GM18858 (cell line): ENCODE measurements around the gene SDK1.

ENCODE experiments used
- ATAC-seq: cut with Tn5 transposase; IDR thresholded peaks from one replicate; pipeline ENCODE4 v1.9.1; 2021; ENCODE audit not compliant: unreplicated experiment

SDK1 gene

DNA sequence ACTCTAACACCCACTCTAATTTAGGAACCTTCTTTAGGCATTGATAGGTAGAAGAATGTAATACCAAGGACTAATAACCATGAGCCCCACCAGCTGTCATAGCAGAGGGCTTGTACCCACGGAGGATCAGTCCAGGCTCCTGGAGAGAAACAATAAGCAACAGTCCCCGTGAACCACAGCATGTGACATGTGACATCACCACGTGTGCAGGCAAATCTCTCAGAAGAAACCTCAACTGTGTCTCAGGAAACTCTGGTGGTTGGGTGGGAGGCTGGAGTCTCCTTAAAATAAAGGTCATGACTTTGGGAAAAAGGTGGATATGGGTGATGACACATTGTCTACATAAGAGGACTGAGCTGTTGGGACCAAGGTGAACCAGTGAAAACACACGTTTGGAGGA is 727.2 kb downstream of the SDK1 start:
- no peak for ATAC-seq

DNA sequence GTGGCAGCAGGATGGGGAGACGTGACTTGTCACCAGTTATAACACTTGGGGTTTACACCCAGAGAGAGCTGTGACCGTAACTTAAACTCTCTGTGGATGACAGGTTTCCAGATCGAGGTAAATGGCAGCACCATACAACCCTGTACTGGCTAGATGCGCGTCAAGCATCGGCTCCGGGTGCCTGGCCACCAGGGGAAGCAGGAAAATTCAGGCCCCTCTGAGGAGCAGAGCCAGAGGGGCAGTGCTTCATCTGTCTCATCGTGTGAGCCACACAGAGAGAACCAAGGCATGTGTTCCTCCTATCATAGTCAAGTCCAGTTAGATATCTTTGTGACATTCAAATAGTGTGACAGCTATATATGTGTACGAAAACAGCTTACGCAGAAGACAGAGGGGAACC is 728.9 kb downstream of the SDK1 start:
- no peak for ATAC-seq

DNA sequence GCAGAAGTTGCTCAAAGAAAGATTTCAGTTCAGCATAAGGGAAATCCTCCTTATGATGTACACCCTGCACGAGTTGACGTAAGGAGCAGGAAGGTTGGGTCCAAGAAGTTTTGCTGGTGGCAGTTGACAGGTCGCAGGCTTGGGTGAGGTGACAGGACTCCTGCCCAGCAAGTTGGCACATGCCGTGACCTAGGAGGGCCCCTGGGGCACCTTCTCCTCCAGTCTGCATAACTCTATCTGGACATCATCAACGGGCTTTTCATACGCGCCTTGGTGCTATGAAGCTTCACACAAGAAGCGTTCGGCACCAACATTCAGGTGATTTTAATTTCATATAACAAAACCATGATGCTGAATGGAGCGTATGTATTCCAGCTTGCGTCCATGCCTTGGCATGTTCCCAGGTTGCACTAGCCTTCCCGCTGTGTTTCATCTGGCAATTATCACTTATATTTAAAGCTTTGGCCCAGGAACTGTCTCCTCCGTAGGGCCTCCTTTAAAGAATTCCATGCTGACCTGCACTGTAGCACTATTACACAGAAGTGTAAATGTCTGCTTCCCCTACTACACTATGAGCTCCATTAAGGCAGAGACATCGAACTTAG is 729.4 kb downstream of the SDK1 start:
- no peak for ATAC-seq

DNA sequence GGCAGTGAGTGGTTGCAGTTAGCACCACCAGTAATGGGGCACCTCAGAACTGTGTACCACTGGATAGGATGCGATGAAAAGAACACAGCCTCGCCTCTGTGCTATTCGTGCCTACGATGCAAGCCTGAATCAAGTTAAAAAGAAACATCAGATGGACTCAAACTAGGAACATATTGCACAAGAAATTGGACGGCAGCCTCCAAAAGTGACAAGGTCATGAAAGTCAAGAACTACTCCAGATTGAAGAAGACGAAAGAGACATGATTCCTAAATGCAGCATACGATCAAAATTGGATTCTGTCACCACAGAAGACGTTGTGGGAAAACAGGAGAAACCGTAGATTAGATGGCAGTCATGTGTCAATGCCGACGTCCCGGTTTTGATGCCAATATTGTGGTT is 732.9 kb downstream of the SDK1 start:
- no peak for ATAC-seq

DNA sequence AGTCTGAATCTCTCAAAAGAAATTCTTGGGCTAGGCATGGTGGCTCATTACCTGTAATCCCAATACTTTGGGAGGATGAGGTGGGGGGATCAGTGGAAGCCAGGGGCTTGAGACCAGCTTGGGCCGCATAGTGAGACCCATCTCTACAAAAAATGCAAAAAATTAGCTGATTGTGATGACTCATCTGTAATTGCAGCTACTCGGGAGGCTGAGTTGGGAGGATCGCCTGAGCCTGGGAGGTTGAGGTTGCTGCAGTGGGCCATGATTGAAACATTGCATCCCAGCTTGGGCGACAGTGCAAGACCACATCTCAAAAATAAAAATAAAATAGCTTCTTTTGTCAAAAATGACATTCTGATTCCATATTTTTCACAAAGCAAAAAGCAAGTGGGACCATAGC is 736.3 kb downstream of the SDK1 start:
- no peak for ATAC-seq

DNA sequence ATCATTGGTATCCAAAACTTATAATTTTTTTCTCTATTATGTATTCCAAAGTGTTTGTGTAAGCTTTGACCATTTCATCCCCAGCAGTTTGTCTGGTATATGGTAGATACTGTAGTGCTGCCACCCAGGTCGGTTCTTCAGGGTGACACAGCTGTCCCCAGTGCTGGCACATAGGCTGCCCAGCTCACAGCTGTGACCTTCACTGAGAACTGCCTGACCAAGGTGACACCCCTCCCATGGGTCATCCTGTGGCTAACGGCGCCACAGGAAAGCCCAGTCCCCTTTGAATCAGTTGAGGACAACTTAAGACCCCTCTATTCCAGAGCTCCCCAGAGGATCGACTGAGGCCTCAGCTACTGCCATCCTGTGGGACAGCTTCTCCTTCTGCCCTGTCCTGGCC is 736.8 kb downstream of the SDK1 start:
- no peak for ATAC-seq

DNA sequence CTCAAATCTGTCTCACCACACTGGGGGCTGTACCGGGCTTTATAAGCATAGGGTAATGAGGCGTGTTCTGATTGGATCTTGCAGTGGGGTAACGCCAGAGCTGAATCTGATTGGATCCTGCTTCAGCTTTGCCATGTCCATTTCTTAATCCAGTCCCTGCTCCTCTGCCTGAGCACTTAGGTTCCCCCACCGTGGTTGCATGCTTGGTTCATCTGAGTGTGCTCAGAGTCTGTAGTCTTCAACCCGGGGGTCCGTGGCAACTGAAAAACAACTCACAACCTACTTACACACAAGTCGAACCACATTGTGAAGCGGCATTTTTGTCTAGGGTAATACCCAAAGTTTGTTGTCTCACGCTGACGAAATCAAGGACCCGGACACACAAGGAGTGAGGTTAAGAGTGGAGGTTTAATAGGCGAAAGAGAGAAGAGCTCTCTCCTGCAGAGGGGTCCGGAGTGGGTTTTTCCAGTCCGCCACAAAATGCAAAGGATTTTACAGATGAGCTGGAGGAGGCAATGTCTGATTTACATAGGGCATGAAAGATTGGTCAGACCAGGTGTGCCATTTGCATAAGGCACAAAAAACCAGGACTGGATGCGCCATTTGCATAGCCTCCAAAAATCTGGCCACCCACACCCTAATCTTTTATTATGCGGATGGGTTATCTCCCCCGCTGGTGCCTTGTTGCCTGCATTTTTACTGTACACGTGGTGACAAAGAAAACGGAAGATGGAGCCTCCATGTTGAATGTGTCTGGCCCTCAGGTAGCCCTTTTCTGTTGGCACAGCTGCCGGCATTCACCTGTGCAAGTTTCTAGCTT is 739.3 kb downstream of the SDK1 start:
- no peak for ATAC-seq

DNA sequence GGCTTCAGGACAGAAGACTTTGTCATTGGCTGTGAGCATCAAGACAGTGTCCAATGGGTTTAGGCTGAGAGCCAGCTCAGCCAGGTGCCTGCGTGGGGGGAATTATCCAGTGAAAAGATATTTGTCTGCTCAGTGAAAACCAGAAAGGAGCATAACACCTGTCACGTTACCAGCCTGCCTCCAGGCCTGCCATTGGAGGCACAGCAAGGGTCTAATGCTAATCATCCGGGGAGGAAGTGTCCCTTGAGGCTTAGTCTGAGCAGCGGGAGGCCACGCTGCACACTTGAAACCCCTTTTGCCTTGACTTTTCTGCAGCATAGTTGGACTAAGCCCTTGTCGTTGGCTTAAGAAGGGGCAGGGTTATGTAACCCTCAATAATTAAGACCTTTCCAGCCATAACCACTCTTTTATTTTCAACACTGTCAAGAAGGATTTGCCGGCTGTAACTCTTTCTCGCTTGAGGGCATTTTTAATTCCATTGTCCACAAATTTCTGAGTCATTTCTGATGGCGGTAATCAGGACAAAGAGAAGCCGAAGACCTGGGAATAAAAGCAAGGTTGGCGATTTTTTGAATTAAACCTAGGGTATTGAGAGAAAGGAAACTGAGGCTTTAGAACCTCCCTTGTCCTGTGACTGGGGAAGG is 741.5 kb downstream of the SDK1 start:
- no peak for ATAC-seq

DNA sequence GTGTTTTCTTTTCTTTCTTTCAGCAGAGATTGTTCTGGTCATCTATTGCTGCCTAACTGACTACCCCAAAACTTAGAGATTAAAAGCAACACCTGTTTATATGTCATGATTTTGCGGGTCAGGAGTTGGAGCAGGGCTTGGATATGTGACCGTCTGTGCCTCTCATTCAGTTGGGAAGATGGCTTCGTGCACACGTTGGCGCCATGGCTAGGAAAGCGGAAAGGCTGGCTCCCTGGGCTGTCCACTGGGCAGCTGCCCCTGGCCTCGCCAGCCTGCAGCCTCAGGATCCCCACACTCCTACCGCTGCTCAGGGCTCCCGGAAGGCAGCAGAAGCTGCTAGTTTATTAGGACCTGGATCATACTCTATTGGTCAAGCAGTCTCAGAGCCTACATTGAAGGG is 742.9 kb downstream of the SDK1 start:
- ATAC-seq: no peak

DNA sequence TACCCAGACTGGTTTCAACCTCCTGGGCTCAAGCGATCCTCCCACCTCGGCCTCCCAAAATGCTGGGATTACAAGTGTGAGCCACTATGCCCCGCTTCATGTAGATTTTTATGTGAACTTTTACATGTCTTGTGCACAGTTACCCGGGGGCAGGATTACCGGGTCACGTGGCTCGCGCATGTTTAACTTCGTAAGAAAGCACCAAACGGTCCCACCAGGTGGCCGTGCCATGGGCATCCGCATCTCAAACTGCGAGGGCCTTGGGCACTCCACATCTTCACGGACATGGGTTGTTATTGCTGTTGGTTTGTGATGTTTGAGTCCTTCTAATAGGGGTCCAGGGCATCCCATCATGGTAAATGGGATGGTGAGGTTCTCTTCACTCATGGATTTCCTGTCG is 744.4 kb downstream of the SDK1 start:
- ATAC-seq: no peak

DNA sequence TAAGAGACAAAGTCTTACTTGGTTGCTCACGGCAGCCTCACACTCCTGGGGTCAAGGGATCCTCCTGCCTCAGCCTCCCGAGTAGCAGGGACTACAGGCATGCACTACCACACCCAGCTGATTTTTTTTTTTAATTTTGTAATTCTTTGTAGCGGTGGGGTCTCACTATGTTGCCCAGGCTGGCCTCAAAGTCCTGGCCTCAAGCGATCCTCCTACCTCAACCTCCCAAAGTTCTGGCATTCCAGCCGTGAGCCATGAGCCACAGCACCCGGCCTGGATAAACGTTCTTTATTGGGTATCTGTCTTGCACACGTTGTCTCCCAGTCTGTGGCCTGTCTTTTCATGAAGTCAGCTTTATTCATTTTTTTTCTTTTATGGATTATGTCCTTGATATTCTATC is 744.9 kb downstream of the SDK1 start:
- no peak for ATAC-seq

DNA sequence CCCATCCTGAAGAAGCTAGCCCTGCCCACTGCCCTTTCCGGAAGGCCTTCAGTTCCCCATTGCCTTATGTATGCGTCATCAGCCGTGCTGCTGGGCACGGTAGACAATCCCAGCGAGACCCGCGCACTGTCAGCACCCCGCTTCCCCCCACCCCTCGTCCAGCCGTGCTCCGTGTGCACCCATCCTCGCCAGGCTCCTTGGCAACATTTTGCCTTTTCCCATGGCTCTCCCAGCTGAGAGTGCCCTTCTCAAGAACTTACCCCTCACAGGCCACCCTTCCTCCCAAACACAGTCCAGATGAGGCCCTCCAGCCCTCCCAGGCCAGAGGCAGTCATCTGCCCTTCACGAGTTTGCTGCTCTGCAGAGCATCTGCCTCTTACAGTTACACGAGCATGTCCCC is 747.3 kb downstream of the SDK1 start:
- no peak for ATAC-seq

DNA sequence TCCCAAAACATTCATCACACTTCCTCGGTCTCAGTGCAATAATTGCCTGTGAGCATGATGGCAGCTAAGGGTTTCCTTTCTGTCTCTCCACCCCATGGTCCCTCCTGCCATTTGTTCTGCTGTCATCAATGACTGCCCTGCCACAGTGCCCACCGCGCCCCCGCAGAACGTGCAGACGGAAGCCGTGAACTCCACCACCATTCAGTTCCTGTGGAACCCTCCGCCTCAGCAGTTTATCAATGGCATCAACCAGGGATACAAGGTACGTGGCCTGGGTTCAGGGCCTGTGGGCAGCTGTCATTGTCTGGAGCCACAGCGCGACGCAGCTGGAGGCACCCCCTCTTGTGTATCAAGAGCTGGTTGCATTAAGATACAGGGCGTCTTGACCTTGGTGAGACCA is 748.1 kb downstream of the SDK1 start:
- ATAC-seq: no peak

DNA sequence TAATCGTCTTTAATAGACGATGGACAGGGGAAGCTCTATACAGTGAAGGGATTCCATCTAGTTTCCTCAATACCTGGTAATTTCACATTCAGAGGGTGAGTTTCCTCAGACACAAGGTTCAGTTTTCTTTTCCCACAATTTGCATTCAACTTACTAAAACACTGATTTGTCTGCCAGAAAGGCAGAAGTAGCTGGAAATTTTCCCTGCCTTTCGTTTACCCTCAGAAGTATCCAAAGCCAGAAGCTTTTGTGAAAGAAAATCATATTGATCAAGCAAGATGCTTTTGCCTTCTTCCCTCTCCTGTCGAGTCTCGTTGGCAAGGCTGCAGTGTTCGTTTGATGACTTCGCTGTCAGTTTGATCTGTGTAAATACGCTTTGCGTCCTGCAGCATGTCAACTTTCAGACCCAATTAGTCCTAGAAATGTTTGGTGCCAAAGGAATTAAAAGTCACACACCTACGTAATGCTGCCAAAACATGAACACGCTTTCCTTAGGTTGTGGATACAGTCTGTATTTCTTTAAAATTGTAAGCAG is 749.1 kb downstream of the SDK1 start:
- no peak for ATAC-seq

DNA sequence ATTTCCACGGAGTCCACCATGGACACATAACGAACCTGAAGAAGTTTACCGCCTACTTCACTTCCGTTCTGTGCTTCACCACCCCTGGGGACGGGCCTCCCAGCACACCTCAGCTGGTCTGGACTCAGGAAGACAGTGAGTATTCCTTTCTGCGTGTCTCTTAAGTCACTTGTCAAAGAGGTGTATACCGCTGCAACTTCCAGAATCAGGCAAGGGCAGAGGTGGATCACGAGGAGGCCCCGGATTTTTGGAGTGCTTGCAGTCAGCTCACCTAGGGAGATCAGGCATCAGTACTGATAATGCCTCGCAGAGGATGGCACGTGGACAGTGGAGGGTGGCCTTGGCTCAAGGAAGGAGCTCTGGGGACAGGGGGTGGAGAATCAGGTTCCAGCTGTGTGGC is 750.6 kb downstream of the SDK1 start:
- ATAC-seq: no peak

DNA sequence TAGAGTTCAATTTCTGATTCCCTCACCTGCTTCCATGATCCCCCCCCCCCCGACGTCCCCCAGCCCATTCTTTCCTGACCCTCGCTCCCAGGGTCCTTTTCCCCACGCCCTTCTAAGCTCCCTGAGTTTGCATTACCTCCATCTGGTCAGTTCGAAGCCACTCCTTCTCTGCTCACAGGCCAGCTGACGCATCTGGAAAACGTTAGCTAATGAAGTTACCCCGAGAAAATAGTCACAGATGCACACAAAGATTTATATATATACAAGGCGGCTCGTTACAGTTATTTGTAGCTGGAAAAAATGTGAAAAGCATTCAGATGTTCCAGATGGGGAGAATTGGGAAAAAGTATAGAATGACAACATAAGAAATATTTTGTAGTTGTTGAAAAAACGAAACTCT is 751.1 kb downstream of the SDK1 start:
- no peak for ATAC-seq

DNA sequence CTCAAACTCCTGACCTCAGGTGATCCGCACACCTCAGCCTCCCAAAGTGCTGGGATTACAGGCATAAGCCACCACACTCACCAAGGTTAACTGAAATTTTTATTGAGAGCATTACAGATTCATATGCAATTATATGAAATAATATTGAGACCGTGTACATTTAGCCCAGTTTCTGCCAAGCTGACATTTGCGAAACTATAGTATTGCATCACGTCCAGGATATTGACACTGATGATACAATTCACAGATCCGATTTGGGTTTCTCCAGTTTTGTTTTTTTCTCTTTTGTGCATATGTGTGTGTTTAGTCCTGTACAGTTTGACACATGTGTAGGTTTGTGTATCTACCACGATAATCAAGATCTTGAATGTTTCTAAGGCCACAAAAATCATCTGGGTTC is 753.1 kb downstream of the SDK1 start:
- no peak for ATAC-seq

DNA sequence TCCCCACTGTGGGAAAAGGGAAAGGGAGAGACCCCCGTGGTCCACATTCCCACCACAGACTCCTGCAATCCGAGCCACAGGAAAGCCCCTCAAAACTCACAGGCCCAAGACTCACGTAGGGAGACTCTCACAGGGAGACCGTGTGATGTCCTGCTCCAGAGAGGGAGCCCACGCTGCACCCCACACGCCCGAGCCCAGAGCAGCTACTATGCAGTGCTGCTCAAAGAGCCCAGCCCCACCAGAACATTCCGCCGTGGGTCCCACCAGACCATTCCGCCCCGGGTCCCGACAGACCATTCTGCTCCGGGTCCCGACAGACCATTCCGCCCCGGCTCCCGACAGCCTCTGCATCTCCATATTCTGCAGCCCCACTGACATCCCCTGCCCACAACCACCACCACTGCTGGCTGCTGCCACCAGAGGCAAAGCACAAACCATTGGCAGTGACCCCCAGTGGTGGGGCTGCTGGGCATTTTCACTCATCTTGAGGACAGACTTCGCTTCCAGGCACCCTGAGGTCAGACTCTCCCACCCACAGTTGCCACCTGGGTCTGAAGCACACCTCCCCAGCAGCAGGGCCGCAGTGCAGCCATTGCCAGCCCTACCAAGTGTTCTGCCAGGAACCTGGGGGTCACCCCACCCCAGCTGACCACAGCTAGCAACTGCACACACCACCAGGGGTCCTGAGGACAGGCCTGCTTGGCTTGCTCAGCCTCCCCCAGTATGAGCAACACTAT is 755.7 kb downstream of the SDK1 start:
- no peak for ATAC-seq

DNA sequence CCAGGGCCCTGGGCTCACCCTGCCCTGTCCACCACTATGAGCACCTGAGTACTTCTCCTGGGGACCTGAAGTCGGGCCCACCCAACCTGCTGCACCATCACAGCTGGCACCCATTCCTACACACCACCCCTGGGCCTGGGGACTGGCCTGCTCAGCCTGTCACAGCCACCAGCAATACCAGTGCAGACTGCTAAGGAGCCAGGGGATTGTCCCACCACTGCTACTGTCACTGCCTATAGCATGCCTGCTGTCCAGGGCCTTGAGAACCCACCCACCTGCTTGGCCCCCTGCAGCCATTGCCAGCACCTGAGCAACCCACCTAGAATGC is 756.2 kb downstream of the SDK1 start:
- no peak for ATAC-seq

DNA sequence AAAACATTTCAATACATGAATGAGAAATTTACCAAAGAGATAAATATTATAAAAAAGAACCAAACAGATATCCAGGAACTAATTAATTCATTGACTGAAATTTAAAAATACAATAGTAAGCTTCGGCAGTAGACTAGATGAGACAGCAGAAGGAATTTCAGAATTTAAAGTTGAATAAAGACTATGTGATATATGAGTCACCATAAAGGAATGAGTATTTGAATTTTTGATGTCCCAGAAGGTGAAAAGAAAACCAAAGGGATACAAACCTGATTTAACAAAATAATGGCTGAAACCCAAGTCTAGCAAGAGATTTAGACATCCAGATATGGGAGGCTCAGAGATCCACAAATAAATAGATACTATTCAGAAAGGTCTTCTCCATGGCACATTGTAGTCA is 757.1 kb downstream of the SDK1 start:
- ATAC-seq: no peak

DNA sequence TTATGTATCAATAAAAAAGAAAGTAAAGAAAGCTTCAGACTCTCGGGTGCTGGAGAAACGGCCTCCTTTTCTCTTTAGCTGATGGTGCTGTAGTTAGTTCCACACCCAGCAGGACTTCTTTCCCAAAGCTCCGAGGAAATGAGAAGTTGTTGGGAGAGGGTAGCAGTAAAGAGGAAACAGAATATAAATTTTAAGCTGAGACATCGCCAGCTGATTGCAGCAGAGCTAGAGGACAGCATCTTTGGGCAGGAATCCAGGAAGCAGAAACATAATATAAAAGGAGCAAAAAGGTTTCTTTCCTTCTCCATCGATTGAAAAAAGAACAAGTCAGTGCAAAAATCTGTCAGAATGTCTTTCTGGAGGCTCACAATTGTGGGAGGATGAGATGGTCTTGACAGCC is 764.1 kb downstream of the SDK1 start:
- ATAC-seq: no peak

DNA sequence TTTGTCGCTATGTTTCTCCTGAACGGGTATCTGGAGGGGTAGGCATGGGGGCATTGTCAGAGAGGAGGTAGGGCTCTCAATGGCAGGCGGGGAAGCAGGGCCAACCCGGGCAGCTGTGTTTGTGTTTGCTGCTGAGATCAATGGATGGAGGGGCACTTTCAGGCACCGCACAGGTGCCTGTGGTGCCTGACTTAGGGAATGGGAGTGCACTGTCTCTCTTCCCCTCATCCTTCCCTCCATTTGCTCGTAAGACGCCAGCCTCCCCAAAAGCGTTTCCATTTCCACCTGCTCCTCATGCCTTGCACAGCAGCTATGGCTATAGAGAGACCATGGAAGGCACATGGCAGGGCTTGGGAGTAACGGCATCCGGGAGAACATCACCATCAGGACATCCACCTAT is 765.2 kb downstream of the SDK1 start:
- no peak for ATAC-seq
